Activated CD4-positive, alpha-beta T cell treated with anti-CD3 and anti-CD28 coated beads for 24 hours (primary cell): ENCODE results near the gene TRAK1.

Source experiments
- DNase-seq, 2 donors: peaks; one replicate each; pipeline ENCODE4 v3.0.0-alpha.2; 2020; ENCODE audit warnings: low read depth in 2 of 2

Gene TRAK1

GRCh38 chr3:42066516-42067181 lies 24.5 kb upstream of the TRAK1 start:
- DNase-seq: no peak

DNA sequence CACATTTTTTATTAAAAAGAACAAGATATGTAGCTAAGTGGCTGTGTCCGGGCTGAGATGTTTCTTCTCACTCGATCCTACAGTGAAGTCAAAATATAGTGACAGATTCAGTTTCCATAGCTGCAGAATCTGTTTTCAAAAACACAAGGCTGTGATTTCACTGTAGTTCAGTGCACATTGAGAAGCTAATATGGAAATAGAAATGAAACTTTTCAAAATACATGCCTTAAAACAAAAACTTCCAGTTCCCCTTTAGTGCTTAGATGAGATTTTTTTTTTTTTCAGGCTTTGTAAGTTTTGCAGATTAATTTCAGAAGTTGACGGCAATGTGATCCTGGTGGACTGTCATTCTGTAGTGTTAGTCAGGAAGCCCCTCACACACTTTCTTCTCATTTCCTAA lies 23.8 kb upstream of the TRAK1 start:
- DNase-seq: no peak

DNA sequence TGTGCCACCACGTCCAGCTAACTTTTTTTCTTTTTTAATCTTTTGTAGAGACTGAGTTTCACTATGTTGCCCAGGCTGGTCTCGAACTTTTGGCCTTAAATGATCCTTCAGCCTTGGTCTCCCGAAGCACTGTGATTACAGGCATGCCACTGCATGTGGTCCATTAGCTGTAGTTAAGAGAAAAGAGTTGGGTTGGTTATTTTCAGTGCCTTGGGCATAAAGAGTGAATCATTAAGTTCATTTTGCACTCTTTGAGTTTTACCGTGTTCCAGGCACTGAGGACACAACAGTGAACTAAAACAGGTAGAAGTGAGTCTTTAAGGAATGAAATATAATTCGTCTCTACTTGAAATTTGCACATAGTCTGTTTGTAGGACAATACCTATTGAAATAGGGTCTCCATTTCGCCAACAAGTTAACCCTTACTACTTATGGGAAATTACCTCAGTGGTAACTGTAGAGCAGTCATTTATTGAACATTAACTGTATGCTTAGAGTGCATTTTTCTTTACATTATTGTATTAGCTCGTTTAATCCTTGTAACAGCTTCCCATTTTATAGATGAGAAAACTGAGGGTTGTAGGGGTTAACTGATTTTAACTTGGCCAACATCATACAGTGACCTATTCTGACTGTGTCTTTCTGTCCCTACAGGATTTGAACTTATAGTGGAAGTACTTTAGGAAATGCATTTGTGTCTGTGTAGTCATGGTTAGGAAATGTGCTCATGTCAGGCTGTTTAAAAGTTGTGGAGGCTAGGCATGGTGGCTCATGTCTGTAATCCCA lies 22.7 kb upstream of the TRAK1 start:
- DNase-seq: no peak

DNA sequence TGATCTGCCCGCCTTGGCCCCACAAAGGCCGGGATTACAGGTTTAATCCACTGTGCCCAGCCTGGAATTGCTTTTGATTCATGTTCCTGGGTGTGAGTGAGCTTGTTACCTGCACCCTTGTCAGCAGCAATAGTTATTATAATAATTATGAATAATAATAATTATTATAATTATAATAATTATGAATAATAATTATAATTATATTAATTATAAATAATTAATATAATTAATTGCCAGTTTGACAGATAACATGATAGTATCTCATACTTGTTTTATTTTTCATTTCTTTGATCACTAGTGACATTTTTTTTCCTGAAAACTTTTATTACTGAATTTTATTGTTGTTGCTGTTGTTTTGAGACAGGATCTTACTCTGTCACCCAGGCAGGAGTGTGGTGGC lies 21.1 kb upstream of the TRAK1 start:
- no peak for DNase-seq

DNA sequence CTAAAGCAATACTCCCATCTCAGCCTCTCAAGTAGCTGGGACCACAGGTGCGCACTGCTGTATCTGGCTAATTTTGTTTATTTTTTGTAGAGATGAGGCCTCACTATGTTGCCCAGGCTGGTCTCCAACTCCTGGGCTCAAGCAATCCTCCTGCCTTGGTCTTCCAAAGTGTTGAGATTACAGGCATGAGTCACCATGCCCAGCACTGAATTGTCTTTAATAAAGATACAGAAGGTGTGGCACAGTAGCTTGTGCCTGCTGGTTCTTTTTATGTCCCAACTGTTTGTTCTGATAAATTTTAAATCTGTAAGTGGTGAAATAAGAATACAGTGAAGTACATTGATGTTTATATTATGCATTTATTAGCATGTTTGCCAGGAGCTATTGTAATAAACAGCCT lies 20.6 kb upstream of the TRAK1 start:
- DNase-seq: no peak

DNA sequence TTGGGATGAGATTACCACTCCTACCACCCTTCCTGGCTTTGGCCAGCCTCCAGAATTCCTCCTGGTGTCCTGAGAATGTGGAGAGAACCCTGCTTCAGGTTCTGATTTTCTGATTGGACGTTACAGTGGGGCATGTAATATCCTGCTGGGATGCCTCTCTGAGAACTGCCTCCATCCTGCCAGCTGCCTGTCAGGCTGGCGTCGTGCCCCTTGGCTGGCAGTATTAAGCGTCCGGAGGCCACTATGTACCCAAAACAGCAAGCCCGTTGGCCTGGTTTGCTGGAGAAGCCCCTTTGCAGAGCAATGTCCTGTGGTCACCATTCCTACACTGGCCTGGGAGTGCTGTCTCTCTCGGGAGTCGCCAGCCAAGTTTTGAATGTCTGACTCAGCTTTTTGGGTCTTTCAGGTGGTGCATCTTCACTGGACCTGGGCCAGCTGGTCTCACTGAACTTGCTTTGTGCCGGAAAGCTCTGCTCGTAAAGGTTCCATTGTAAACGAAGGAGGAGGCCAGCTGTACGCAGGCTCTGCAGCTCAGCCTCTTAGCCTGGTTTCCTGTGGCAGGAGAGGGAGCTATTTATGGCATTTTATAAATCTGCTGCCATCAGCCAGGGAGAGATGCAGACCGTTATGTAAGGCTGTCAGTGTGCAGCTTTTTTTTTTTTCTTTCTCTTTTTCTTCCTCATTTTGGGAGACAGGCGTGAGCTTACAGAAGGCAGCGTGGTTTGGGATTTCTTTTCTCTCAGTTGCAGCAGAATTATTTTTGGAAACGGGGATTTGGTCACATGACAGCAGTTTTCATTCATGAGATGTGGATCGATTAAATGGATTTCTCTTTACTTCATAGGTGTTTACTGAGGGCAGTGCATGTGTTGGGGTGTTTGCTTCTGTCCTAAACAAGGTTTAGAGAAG lies 19.0 kb upstream of the TRAK1 start:
- DNase-seq: no peak

DNA sequence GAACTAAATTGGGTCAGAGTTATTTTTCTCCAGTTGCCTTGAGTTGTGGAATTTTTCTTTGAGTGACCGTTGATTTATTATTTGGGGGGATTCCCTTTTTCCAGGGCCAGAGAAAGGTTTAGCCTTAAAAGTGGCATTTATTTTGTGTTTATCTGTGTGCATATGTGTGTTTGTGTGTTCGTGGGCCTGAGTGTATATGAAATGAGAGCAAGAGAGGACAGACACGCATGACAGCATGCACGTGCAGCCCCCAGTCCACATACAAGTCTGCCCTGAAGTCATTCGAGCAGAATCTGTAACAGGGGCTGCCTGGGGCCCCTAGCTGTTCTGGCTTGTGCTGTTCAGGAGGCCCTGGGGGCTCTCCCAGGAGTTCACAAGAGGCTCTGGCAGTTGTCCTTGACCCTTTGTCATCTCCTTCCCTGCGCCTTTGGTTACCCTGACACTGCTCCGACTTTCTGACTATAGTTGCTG lies 18.3 kb upstream of the TRAK1 start:
- no peak for DNase-seq

DNA sequence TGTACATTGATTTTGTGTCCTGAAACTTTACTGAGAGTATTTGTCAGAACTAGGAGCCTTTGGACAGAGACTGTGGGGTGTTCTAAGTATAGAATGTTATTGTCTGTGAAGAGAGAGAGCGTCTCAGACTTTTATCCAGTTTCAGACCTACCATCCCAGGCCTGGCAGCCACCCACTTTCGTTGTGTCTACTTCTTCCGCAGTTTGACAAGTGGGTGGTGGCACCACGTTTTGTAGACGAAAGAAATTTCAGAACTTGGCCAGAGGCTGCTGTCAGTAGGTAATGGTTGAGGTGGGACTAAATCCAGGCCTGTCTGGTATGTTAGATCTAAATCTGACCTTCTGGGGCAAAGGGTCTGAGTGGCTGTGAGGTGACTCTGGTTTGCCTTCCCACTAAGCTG lies 13.4 kb upstream of the TRAK1 start:
- DNase-seq: no peak

- DNase-seq: no peak
These were observed 12.5 kb upstream of the TRAK1 start for GRCh38 chr3:42078677-42079076.

DNA sequence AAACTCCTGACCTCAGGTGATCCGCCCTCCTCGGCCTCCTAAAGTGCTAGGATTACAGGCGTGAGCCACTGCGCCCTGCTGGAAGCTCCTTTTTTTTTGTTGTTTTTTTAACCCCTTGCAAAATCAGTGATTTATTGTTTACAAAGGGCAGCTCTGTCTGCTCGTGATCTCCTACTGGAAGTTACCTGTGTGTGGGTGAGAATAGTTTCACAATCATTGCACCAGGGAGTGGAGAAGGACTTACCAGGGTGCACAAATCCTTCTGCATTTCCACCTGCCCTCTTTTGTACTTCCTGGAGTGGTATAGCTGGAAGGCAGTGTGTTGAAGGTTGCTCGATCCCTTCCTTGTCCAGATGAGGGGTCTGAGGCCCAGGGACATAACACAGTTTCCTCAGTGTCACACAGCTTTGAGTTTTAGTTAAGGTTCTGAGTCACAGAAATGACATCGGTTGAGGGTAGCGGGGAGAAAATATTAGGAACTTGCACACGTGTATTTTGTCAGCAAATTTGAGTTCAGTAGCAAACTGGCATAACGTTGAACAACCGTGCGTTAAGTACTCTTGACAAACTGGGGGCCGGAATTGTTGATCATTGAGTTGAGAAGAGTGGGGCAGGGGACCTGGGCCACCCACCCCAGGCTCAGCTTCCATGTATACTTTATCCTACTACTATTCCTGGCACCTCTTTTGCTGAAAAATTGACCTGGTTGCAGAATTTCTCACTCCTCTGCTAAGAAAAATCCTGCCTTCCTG lies 11.3 kb upstream of the TRAK1 start:
- DNase-seq: no peak

GRCh38 chr3:42080453-42080872 lies 10.7 kb upstream of the TRAK1 start:
- no peak for DNase-seq

DNA sequence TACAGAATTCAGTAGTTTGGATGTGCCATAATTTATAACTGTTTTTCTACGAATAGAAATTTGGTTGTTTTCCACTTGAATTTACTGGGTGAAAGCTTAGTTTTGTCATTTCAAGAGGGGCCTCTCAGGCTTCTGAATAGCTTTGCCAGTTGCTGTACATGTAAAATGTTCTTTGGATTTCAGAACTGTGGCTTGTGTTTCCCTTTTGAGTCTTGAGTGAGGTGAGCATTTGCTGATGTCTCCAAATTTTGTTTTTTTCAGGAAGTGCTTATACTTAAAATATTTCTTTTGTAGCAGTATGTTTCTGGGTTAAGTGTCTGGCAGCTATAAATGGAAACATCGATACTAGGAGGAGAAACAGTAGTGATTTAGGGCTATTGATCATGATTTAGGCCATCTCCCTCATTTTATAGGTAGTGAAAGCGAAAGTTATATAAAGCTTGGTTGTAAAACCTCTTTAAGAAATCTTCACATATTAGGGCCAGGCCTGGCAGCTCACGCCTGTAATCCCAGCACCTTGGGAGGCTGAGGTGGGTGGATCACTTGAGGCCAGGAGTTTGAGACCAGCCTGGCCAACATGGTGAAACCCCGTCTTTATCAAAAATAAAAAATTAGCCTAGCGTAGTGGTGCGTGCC lies 9.2 kb upstream of the TRAK1 start:
- DNase-seq: no peak

DNA sequence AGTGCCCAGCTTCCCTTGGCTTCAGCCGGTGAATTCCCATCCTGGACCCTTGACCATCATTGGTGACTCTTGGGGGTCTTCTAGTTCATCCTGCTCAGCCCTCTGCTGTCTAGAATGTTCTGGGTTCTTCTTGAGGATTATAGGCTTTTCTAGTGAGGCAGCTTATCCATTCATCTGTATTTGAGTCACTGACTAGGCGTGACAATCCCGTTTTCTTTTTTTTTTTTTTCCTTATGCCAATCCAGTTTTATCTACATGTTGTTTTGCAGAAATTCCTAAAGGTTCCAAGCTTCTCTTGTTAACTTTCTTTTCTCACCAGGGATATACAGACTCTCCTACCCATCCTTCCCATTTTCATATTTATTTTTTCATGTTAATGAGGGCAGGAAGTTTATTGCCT lies 6.6 kb upstream of the TRAK1 start:
- DNase-seq: no peak

DNA sequence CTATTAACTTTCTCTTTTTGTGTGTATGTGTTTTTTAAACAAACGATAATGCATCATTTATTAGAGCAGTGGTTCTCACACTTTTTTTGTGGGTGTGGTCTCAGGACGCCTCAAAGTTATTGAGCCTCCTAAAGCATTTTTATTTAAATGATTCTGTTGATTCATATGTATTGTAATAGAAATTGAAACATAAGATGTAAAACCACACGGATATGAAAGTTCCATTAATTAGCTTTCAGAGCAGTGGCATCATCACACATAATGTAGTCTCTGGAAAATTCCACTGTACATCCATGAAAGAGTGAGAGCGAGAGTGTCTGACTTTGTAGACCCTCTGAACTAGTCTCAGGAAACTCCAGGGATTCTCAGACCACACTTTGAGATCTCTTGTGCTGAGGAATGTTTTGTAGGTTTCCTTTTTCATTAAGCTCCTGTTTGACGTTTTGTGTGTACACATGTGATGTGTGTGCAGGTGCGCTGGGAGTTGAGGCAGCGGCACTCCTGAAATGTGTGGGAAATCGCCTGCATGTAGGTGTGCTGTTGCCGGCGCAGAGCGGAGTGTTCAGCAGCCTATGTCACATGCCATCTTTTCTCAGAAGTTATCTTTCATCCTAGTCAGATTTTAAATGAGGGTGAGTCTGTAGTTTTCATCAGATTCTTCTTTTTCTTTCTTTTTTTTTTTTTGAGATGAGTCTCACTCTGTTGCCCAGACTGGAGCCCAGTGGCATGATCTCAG lies 5.3 kb upstream of the TRAK1 start:
- no peak for DNase-seq

DNA sequence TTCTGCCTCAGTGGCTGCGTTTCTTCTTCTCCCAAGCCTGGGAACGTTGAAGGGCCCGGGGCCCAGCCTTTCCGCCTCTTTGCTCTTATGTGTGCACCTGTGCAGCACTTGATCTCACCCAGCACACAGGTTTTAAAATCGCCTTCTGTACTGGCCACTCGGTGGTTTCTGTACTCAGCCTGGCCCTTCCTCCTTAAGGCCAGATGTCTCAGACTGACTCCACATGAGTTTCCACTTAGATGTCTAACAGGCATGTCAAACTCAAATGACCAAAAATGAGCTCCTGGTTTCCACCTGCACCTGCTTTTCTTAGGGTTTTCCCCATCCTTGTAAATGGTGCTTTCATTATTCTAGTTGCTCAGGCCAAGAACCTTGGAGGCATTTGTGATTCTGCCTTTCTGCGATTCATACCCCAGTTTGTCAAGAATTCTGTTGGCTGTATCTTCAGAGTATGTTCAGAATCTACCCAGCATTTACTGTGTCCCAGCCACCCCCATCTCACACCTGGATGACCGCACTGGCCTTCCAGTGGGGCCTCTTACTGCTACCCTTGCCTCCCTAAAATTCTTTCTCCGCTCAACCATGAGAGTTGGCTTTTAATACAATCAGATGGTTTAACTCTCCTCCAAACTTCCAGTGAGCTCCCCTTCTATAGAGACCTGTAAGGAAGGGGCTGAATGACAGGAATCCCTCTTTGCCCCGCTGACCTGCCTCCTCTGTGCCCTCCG lies 2.2 kb upstream of the TRAK1 start:
- no peak for DNase-seq

- no peak for DNase-seq
These were observed 849 bp downstream of the TRAK1 start for GRCh38 chr3:42092006-42092405.

- no peak for DNase-seq
These were observed 3.0 kb downstream of the TRAK1 start for GRCh38 chr3:42094128-42094527.

- no peak for DNase-seq
These were observed 3.7 kb downstream of the TRAK1 start for GRCh38 chr3:42094691-42095391.

- no peak for DNase-seq
These were observed 4.4 kb downstream of the TRAK1 start for GRCh38 chr3:42095540-42095939.
